Astrocyte of the cerebellum (primary cell): Measurements from ENCODE around the gene SLC41A3.

Experiments used
- DNase-seq: peaks from one replicate; pipeline ENCODE4 v3.0.0-alpha.2; 2011; ENCODE audit warnings: low read depth
- H3K4me3 ChIP-seq: 2 replicates; pipeline ENCODE4 v1.5.1; 2011; ENCODE audit warnings: mild to moderate bottlenecking, low read depth, low read length, moderate library complexity
- in situ Hi-C: cut with HindIII; loops from 2 replicates; pipeline ENCODE4 v1.10.0; 2017; ENCODE audit warnings: low sequenced_read_pairs
- TF ChIP-seq, protein P1 (sequence below): IDR thresholded peaks from 2 replicates; pipeline ENCODE4 v1.5.1; 2012; ENCODE audit warnings: low read length, low read depth, moderate library complexity, mild to moderate bottlenecking; ENCODE audit errors: missing control alignments

SLC41A3 gene

GRCh38 chr3:126014252-126014651, 69.7 kb downstream of the SLC41A3 start:
- in situ Hi-C loops = no loop called here
- DNase-seq = peak; percentile 19
- no peak overlapping the region for H3K4me3 ChIP-seq
- TF ChIP-seq, protein P1, sequence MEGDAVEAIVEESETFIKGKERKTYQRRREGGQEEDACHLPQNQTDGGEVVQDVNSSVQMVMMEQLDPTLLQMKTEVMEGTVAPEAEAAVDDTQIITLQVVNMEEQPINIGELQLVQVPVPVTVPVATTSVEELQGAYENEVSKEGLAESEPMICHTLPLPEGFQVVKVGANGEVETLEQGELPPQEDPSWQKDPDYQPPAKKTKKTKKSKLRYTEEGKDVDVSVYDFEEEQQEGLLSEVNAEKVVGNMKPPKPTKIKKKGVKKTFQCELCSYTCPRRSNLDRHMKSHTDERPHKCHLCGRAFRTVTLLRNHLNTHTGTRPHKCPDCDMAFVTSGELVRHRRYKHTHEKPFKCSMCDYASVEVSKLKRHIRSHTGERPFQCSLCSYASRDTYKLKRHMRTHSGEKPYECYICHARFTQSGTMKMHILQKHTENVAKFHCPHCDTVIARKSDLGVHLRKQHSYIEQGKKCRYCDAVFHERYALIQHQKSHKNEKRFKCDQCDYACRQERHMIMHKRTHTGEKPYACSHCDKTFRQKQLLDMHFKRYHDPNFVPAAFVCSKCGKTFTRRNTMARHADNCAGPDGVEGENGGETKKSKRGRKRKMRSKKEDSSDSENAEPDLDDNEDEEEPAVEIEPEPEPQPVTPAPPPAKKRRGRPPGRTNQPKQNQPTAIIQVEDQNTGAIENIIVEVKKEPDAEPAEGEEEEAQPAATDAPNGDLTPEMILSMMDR = no peak

DNA sequence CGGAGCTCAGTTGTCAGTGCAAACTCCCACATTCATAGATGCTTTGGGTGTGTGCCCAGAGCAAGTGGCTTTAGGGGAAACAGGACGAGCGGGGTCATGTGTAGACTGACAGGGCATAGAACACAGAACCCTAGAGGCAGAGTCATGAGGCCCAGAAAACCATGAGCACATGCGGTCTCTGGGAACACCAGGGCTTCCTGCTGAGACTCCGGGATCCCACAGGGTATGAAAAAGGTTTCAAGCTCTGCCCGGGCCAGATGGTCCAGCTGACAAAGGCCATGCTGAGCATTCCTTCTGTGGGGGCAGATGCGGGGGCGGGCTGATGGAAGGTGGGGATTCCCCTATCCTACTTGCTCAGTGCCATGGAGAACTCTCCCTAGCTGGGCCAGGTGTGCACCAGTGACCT, 70.2 kb downstream of the SLC41A3 start:
- DNase-seq = no peak
- no peak overlapping the region for H3K4me3 ChIP-seq
- TF ChIP-seq, protein P1 = no peak
- in situ Hi-C loops = no loop called here

GRCh38 chr3:126009181-126009580, 74.7 kb downstream of the SLC41A3 start:
- in situ Hi-C loops = no loop called here
- H3K4me3 ChIP-seq = no peak overlapping the region
- TF ChIP-seq, protein P1 = no peak
- no peak for DNase-seq

GRCh38 chr3:126008219-126008618, 75.7 kb downstream of the SLC41A3 start:
- DNase-seq = no peak
- in situ Hi-C loops = no loop called here
- TF ChIP-seq, protein P1 = no peak
- no peak overlapping the region for H3K4me3 ChIP-seq

DNA sequence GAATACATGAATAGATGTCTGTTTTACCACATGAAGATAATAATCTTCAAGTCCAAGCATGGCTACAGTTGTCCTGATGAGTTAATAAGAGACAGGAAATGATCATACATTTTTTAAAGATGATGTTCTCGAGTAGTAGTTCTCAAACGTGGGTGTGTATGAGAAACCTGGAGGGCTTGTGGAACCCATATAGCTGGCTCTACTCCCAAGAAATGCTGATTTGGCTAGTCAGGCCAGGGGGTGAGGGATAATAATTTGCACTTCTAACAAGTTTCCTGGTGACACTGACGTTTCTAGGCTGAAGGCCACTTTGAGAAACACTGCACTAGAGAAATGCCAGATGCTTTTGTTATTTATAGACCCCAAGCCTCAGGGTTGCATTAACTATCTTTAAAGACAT, 78.0 kb downstream of the SLC41A3 start:
- TF ChIP-seq, protein P1 = no peak
- no peak overlapping the region for H3K4me3 ChIP-seq
- DNase-seq = no peak
- in situ Hi-C loops = no loop called here

DNA sequence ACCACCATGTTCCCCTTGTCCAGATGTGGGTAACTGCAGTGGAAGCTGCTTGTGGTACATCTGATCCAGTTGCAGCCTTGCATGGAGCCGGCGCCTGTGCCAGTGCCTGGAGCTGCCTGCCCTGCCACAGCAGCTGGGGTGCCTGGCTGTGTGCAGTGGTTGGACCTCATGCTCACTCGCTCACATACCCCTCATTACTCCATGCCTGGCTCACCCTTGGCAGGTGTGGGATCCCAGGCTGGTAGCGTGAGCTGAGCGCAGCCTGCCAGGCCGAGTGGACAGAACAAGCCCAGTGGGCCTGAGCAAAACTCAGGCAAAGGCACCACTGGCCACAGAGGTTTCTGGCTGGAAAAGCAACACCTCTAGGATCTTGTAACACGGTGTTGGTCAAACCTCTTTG, 79.2 kb downstream of the SLC41A3 start:
- no peak overlapping the region for H3K4me3 ChIP-seq
- in situ Hi-C loops = no loop called here
- DNase-seq = no peak
- TF ChIP-seq, protein P1 = no peak

GRCh38 chr3:126004217-126004616, 79.7 kb downstream of the SLC41A3 start:
- in situ Hi-C loops = no loop called here
- H3K4me3 ChIP-seq = no peak overlapping the region
- DNase-seq = no peak
- TF ChIP-seq, protein P1 = no peak
